ENCODE results near the gene MRPL20. TPM values are rescaled to one million over a fixed set of nuclear protein-coding genes. Genes with fewer than 3 reads are reported as not detected.

Gene MRPL20
- total and polyA plus RNA-seq, 2 donors (not counting 3 experiments of a cell fraction or from before 2014, with no cell fraction given), result 134 to 152 TPM

DNA sequence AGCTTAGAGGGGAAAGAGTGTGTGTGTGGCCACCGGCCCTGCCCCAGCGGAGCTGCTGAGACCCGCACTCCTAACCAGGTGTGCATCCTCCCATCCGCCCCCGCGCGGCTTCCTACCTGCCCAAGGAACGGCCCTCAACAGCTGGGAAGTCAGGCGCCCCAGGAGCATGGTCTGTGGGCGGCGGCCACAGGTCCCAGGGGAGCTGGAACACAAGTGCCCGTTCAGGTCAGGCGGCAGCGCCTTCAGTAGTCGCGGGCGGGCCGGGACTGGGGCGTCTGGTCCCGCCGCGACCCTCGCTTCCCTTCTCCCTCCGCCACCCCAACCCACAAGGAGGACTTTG is 32.5 kb downstream of the MRPL20 start:
- H3K79me2 ChIP-seq (ENCODE audit: control insufficient read depth, insufficient read depth, low read length), result peaks cover 19% of the 10 kb centered on the region
- FAIRE-seq, result no peak
- H3K27ac ChIP-seq (ENCODE audit: insufficient read depth, low read depth, low read length), result peak overlapping the region; percentile 71
- dilution Hi-C loops (cut with MboI; ENCODE audit: extremely low pct_ligation_motif_present, low sequenced_read_pairs), result no loop called here
- H3K4me3 ChIP-seq (replicated peaks in 1 of 3; ENCODE audit: insufficient read depth in 1 of 3, low read depth in 1 of 3, low read length in 3 of 3), result peak overlapping the region; percentile 81 to 88 (median 84)
- H3K27me3 ChIP-seq (ENCODE audit: control insufficient read depth in 2 of 2, insufficient read depth in 2 of 2, low read length in 2 of 2), result no peaks in the 10 kb centered on the region
- no TSS peak for BruUV-seq (replicated peaks)
- TF ChIP-seq, protein P1, sequence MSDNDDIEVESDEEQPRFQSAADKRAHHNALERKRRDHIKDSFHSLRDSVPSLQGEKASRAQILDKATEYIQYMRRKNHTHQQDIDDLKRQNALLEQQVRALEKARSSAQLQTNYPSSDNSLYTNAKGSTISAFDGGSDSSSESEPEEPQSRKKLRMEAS (IDR thresholded peaks at IDR 0.05; ENCODE audit: insufficient read depth, insufficient read length), result no peak
- TF ChIP-seq FOS (IDR thresholded peaks at IDR 0.05; ENCODE audit: borderline replicate concordance, insufficient read depth, low read length), result no peak
- TF ChIP-seq JUN (IDR thresholded peaks at IDR 0.05; ENCODE audit: borderline replicate concordance, insufficient read depth, insufficient read length, low read depth), result no peak
- TF ChIP-seq POLR2AphosphoS5 (IDR thresholded peaks at IDR 0.05; ENCODE audit: insufficient read depth, low read depth, low read length), result no peak
- no peak for TF ChIP-seq GATA2 (IDR thresholded peaks at IDR 0.05; ENCODE audit: insufficient read depth, insufficient read length, low read depth, low read length)
- TF ChIP-seq MYC (IDR thresholded peaks at IDR 0.05; ENCODE audit: low read depth, low read length), result no peak
- no peak for TF ChIP-seq EZH2 (IDR thresholded peaks at IDR 0.05; ENCODE audit: borderline replicate concordance, low read depth, low read length, severe bottlenecking)
- TF ChIP-seq POLR2A (IDR thresholded peaks at IDR 0.05; ENCODE audit: low read depth, low read length), result no peak
- TF ChIP-seq, protein P2, sequence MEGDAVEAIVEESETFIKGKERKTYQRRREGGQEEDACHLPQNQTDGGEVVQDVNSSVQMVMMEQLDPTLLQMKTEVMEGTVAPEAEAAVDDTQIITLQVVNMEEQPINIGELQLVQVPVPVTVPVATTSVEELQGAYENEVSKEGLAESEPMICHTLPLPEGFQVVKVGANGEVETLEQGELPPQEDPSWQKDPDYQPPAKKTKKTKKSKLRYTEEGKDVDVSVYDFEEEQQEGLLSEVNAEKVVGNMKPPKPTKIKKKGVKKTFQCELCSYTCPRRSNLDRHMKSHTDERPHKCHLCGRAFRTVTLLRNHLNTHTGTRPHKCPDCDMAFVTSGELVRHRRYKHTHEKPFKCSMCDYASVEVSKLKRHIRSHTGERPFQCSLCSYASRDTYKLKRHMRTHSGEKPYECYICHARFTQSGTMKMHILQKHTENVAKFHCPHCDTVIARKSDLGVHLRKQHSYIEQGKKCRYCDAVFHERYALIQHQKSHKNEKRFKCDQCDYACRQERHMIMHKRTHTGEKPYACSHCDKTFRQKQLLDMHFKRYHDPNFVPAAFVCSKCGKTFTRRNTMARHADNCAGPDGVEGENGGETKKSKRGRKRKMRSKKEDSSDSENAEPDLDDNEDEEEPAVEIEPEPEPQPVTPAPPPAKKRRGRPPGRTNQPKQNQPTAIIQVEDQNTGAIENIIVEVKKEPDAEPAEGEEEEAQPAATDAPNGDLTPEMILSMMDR (IDR thresholded peaks at IDR 0.05; ENCODE audit: extremely low read depth in 1 of 2, insufficient read depth in 1 of 2, low read depth in 1 of 2, low read length in 2 of 2), result no peak
- DNase-seq (ENCODE audit: low read depth, low spot score), result no peak
- peak overlapping the region; percentile 95 for H3K9ac ChIP-seq (replicated peaks; ENCODE audit: extremely low read depth, insufficient read depth, low read length)
- peaks cover 13% of the 10 kb centered on the region for H3K4me1 ChIP-seq (ENCODE audit: control insufficient read depth, extremely low read depth, insufficient read depth, low read length)
- peak overlapping the region; percentile 84 for H3K4me2 ChIP-seq (ENCODE audit: insufficient read depth, low read length)
- ChIA-PET CTCF (interaction anchor here (0.8 to 1.9 kb wide), 9 partner anchors 12 to 131 kb away, joined by 3 to 9 read pairs (median 3); partner anchors contain the start of gene CCNL2), POLR2A (interaction anchor here (1.4 kb wide), 1 partner anchor 33 kb away, joined by 4 read pairs; the partner anchor contains the start of gene MRPL20)
- H2AFZ ChIP-seq (ENCODE audit: low read depth, low read length), result peak overlapping the region; percentile 62
- intact Hi-C loops (cut with micrococcal nuclease), result loop anchor here (2.0 kb wide), 2 partner anchors 50 to 66 kb away; partner anchors contain the start of genes CPTP and INTS11
- no peaks in the 10 kb centered on the region for H3K9me3 ChIP-seq (replicated peaks; ENCODE audit: control insufficient read depth, insufficient read depth, low read length)
- H3K36me3 ChIP-seq (ENCODE audit: control insufficient read depth in 2 of 2, extremely low read depth in 1 of 2, insufficient read depth in 2 of 2, low read length in 2 of 2), result peaks cover 0 to 3% of the 10 kb centered on the region in 2 experiments
- no peaks in the 10 kb centered on the region for H3K9me1 ChIP-seq (replicated peaks; ENCODE audit: control insufficient read depth, extremely low read depth, insufficient read depth, low read length)
- H4K20me1 ChIP-seq (replicated peaks; ENCODE audit: control insufficient read depth, extremely low read depth, insufficient read depth, low read length), result no peaks in the 10 kb centered on the region
